GM23248 (cell line): ENCODE data around the gene HSBP1.

Source experiments
- EZH2 ChIP-seq: fragments of 200-600 bp; sonication (generic); IDR thresholded peaks from 2 replicates; pipeline ENCODE4 v1.6.1; 2018; ENCODE audit warnings: antibody characterized with exemption, mild to moderate bottlenecking; ENCODE audit not compliant: insufficient read depth, poor library complexity, severe bottlenecking
- EZH2phosphoT487 ChIP-seq: fragments of 200-600 bp; sonication (generic); IDR thresholded peaks from 2 replicates; pipeline ENCODE4 v1.6.1; 2018; ENCODE audit warnings: antibody characterized with exemption, moderate library complexity, mild to moderate bottlenecking, low read depth; ENCODE audit not compliant: insufficient read depth

- TF ChIP-seq EZH2: no peak
- no peak for TF ChIP-seq EZH2phosphoT487
These were observed 1.3 kb downstream of the HSBP1 start for GRCh38 chr16:83809092-83809491.
